GOT3 (cell line): ENCODE measurements around the gene PIAS4.
A peak's percentile ranks its signal among the peaks of the same experiment; 100 is the strongest.
"Not testable (repeated sequence)": the region's sequence is repeated elsewhere in the genome, so short reads cannot be mapped to it uniquely, and the experiment has no call there.

ENCODE experiments used
- DNase-seq: peaks from one replicate; lab custom pipeline; 2025; ENCODE audit warnings: mixed read lengths; lab: John Stamatoyannopoulos, UW

The PIAS4 gene

GRCh38 chr19:4007021-4007835 lies at the start of gene PIAS4:
Gene PIAS4 (plus strand): TSS chr19:4007736. CDS start chr19:4007761, 25 bp downstream.
- DNase-seq, result peak; percentile 89

GRCh38 chr19:3958836-3959765 lies 48.4 kb upstream of the PIAS4 start:
- no peak for DNase-seq

- DNase-seq, result no peak
These were observed 47.8 kb upstream of the PIAS4 start for GRCh38 chr19:3959766-3960131.

GRCh38 chr19:3961007-3961406 lies 46.5 kb upstream of the PIAS4 start:
- no peak for DNase-seq

- no peak for DNase-seq
These were observed 43.9 kb upstream of the PIAS4 start for GRCh38 chr19:3963458-3964255.

- no peak for DNase-seq
These were observed 43.0 kb upstream of the PIAS4 start for GRCh38 chr19:3964256-3965194.

- no peak for DNase-seq
These were observed 41.2 kb upstream of the PIAS4 start for GRCh38 chr19:3966051-3967017.

- not testable (repeated sequence) for DNase-seq
These were observed 39.6 kb upstream of the PIAS4 start for GRCh38 chr19:3967983-3968382.

- peak; percentile 80 for DNase-seq
These were observed 38.7 kb upstream of the PIAS4 start for GRCh38 chr19:3968556-3969434.

- DNase-seq, result peak; percentile 52
These were observed 37.9 kb upstream of the PIAS4 start for GRCh38 chr19:3969435-3970312.

- no peak for DNase-seq
These were observed 37.2 kb upstream of the PIAS4 start for GRCh38 chr19:3970313-3970807.

- peak; percentile 92 for DNase-seq
These were observed 36.5 kb upstream of the PIAS4 start, which contains the start of gene DAPK3 for GRCh38 chr19:3970808-3971598. Gene DAPK3 (minus strand): TSS chr19:3971099. CDS start chr19:3969735, 1,364 bp downstream.

GRCh38 chr19:3975144-3975543 lies 32.4 kb upstream of the PIAS4 start:
- no peak for DNase-seq

GRCh38 chr19:3975637-3976087 lies 31.9 kb upstream of the PIAS4 start:
- DNase-seq, result no peak

GRCh38 chr19:3976495-3977241 lies 30.9 kb upstream of the PIAS4 start:
- no peak for DNase-seq
